GM19099 (cell line): ENCODE measurements around the gene PLAAT3.

Source experiments
- POLR2A ChIP-seq: IDR thresholded peaks from 3 replicates; pipeline ENCODE4 v1.6.1; 2011; ENCODE audit warnings: low read depth; ENCODE audit not compliant: insufficient read length; ENCODE audit errors: extremely low read depth

PLAAT3 gene

GRCh38 chr11:63614136-63614671 lies at the start of gene PLAAT3:
PLAAT3 (minus strand) TSS chr11:63614433; CDS start chr11:63614014, 419 bp downstream.
- peak; percentile 26 for TF ChIP-seq POLR2A

- no peak for TF ChIP-seq POLR2A
Observed at GRCh38 chr11:63663809-63664208, 49.6 kb upstream of the PLAAT3 start.

- TF ChIP-seq POLR2A: no peak
Observed at GRCh38 chr11:63660972-63661371, 46.7 kb upstream of the PLAAT3 start.

GRCh38 chr11:63652671-63653070 lies 38.4 kb upstream of the PLAAT3 start:
- TF ChIP-seq POLR2A: no peak

DNA sequence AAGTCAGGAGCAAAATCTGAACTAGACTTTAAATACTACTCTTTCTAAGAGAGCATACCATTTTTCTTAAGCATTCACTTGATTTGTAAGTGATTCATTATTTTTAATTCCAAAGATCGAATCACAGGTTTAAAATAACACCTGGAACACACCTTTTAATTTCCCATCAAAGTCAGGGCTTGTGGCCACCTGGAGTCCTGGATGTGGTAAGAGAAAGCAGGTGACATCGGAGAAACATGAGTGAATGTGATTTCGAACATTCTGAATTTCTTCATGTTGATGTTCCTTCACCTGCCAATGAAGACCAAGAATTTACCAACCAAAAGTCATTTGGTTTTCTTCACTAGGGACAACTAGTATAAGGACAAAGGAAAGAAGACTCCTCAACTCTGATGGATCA lies 29.0 kb upstream of the PLAAT3 start:
- no peak for TF ChIP-seq POLR2A

GRCh38 chr11:63641727-63642126 lies 27.5 kb upstream of the PLAAT3 start:
- no peak for TF ChIP-seq POLR2A

GRCh38 chr11:63639199-63639832 lies 25.1 kb upstream of the PLAAT3 start:
- TF ChIP-seq POLR2A: no peak

DNA sequence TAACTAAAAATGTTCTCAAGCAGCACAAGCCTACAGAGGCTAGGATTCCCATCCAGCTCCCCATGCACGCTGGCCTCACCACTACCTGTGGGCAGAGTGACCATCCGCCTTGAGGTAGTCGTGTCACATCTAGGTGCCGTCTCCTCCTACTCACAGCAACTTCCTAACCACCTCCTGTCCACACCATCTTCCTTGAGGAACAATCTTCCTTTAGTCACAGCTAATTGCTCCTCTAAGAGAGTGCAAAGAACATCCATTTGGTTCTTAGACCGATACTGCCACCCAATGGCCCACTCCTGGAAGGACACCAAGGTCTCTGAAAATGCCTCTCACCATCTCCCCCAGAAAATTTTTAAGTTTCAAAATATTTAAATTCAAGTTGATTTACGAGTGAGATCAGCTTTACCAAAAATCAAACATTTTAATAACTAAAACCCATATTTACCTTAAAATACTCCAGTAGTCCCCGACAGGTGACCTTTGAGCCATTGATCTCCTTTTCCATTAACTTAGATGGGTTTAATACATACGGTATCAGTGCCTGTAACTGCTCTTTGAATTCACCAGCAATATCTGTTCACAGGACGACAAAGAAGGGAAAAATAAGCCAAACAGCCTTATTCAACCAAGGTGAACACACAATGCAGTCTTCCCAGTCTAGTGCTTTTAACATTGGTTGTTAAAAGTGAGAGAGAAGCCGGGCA lies 21.7 kb upstream of the PLAAT3 start:
- no peak for TF ChIP-seq POLR2A

DNA sequence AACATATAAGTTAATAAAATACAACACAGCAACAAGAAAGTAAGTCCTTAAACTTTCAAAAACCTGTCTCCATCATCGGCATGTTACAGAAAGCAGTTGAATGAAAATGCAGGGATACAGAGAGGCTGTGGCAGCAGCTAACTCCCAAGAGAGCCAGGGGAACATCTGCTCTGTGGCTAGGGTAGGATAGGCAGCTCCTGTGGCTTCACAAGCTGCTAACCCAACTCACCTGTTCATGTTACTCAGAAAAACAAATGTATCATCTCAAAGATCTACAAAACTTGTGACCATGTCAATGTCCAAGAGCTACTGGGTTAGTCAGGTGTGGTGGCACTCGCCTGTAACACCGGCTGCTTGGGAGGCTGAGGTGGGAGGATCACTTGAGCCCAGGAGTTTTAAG lies 15.2 kb upstream of the PLAAT3 start:
- TF ChIP-seq POLR2A: no peak

DNA sequence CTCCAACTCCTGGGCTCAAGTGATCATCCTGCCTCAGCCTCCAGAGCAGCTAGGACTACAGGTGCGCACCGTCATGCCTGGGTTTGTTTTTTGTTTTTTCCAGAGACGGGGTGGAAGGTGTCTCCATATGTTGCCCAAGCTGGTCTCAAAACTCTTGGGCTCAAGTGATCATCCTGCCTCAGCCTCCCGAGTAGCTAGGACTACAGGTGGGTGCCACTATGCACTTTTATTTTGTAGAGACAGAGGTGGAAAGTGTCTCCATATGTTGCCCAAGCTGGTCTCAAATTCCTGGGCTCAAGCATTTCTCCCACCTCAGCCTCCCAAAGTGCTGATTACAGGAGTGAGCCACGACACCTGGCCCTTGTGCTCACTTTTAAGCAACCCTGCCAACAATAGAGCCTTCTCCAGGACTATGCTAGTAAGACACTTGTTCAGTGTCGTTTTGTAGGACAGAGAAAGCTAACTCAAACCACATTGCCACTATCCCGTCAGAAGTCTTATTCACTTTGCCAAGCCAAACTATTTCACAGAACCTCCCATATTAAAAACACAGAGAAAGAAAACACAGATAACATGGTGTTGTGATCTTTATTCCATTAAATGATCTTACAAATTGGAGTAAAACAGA lies 9.4 kb upstream of the PLAAT3 start:
- TF ChIP-seq POLR2A: no peak

GRCh38 chr11:63622323-63622722 lies 8.1 kb upstream of the PLAAT3 start:
- TF ChIP-seq POLR2A: no peak

GRCh38 chr11:63621071-63621470 lies 6.8 kb upstream of the PLAAT3 start:
- no peak for TF ChIP-seq POLR2A

DNA sequence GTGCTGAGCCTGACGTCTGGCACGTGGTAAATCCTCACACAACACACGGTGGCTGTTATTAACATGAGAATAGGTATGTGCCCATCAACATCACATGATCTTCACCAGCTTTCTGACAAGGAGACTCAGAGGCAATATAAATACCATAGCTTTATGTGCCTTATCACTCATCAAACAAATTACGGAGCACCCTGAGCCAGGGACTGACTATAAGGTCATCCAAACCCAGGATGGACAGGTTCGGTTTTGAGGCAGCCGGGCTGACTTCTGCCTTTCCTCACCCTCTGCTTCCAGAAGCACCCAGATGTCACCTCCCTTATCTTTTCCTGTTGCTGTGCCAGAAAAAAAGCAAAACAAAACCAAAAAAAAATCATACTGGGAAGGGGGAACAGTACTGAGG lies 5.7 kb upstream of the PLAAT3 start:
- no peak for TF ChIP-seq POLR2A

- TF ChIP-seq POLR2A: no peak
Observed at GRCh38 chr11:63616953-63617352, 2.7 kb upstream of the PLAAT3 start.

DNA sequence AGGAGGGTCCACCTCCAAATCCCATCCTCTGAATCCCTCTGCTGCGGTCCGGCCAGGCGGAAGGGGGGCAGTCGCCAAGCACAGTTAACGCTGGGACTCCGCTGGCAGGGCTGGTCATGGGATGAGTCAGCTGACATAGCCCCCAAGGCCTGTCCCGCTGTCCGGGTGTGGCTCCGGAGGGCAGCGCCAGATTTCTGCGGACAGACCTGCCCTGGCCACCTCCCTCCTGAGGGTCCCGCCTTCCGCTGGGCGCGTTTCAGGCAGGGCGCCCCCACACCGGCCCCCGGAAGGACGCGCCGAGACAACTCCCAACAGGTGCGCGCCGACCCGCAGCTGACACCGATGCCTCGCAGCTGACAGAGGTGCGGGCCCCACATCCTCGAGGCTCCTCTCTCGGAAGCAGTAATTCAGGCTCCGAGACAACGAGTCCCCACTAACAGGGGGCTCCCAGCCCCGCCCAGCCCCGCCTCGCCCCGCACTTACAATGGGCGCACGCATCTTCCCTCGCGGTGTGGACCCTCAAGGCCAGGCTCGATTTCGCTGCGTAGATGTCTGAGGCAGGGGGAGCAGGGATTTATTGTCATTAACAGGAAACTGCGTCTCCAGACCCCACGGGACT lies 607 bp downstream of the PLAAT3 start:
- TF ChIP-seq POLR2A: no peak

DNA sequence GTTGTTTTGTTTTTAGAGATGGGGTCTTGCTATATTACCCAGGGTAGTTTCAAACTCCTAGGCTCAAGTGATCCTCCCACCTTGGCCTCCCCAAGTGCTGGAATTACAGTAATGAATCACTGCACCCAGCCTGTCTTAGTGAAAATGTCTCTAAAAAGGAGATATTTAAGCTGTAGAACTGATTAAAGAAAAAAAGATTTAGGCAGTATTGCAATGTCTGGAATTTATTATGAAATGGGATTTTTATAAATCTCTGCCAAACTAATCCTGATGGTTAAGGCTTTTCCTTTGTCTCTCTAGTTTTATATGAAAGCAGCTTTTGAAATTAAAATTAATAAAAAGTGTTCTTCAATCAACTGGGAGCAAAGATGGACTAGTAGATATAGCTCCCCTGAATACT lies 2.1 kb downstream of the PLAAT3 start:
- no peak for TF ChIP-seq POLR2A

DNA sequence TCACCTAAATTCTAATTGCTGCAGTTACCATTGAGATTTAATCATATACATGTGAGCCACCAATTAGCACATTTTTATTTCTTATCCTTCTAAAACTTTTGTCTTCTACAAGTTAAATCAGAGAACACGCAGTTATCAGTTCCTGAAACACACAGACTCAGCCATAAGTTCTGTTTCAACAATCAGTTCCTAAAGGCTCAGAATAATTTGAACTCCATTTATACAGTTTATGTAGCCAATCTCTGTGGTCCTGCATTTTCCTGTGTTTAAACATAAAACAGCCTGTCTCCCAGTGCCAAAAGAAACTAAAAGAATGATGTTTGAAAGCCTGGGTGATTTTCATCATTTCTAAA lies 2.9 kb downstream of the PLAAT3 start:
- TF ChIP-seq POLR2A: no peak
